Stimulated activated CD4-positive, alpha-beta T cell treated with anti-CD3 and anti-CD28 coated beads, Interleukin-1b, Interleukin-23, amount 100 ng/mL, for 4 hours (primary cell): ENCODE data around the gene CDH24.

Experiments
- DNase-seq, 2 donors: peaks; one replicate each; pipeline ENCODE4 v3.0.0-alpha.2; 2020; ENCODE audit warnings: low read depth in 2 of 2

Gene CDH24

DNA sequence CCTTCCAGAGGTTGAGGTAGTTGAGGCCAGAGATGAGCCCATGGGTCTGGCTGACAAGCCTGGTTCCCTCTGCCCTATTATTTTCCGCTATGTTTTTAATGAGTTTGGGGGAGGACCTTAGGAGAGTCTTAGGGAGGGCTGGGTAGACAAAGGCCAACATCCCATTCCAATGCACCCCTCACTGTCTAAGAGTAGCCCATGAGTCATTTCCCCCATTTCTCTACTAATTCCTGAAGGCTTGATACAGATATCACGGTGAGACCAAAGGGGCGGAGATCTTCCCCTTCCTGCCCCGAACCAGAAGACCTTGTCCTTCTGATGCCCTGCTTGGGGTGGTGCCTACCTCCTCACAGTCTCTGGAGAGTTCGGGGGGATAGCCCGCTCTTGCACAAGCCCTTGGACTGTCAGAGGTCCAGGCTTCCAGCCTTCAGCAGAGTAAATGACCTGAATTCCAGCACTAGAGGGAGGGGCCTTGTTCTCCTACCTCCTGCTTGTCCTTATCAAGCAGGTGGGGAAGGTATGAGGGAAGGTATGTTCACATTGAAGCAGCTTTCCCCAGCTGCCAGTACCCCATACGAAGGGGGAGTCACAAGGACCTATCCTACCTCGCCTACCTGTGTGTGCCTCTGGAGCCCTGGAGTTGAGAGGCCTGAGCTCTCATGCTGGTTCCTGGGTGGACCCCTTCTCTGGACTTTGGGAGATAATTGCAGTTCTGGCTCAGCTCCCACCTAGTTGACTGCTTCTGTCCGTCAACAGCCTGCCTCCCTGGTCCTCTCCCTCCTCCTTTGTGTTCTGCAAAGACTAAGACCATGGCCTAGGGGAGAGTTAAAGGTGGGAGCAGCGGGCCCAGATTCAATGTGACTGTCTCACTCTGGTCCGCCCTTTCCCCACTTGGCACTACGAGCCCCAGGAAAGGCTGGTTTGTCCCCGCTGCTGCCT is 11.6 kb downstream of the CDH24 start:
- no peak for DNase-seq

DNA sequence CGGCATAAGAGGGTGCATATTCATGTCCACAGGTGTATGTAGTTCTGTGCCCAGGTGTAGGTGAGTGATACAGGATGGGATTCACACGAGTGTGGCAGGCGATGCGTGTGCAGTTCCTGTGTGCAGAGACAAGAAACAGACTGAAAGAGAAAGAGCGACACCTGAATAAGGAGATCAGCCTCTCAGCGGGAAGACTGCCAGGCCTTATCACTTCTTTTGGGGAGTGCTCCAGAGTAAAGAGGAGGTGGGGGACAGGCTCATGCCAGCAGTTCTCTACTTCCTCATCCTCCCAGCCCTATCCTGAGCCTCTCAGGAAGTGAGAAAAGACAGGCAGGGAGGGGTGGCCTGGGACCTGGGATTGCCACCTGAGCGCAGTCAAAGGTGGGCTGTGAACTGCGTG is 12.5 kb downstream of the CDH24 start:
- DNase-seq: no peak

- no peak for DNase-seq
Observed at GRCh38 chr14:23043754-23044153, 13.6 kb downstream of the CDH24 start.

- no peak for DNase-seq
Observed at GRCh38 chr14:23043145-23043544, 14.2 kb downstream of the CDH24 start.

GRCh38 chr14:23042162-23042965 is 15.0 kb downstream of the CDH24 start, which contains the start of gene PSMB11:
Gene PSMB11, plus strand, starts transcription at chr14:23042212. Its CDS starts 14 bp downstream, at chr14:23042226.
- no peak for DNase-seq

GRCh38 chr14:23041729-23042128 is 15.6 kb downstream of the CDH24 start:
- DNase-seq: no peak

- no peak for DNase-seq
Observed at GRCh38 chr14:23040100-23040499, 17.2 kb downstream of the CDH24 start.

GRCh38 chr14:23035303-23036144 is 21.8 kb downstream of the CDH24 start:
- no peak for DNase-seq

- peak; percentile 71 to 76 for DNase-seq
Observed at GRCh38 chr14:23034498-23035302, 22.6 kb downstream of the CDH24 start, which contains the start of gene PSMB5. Gene PSMB5, minus strand, starts transcription at chr14:23034900. Its CDS starts 19 bp downstream, at chr14:23034881.

DNA sequence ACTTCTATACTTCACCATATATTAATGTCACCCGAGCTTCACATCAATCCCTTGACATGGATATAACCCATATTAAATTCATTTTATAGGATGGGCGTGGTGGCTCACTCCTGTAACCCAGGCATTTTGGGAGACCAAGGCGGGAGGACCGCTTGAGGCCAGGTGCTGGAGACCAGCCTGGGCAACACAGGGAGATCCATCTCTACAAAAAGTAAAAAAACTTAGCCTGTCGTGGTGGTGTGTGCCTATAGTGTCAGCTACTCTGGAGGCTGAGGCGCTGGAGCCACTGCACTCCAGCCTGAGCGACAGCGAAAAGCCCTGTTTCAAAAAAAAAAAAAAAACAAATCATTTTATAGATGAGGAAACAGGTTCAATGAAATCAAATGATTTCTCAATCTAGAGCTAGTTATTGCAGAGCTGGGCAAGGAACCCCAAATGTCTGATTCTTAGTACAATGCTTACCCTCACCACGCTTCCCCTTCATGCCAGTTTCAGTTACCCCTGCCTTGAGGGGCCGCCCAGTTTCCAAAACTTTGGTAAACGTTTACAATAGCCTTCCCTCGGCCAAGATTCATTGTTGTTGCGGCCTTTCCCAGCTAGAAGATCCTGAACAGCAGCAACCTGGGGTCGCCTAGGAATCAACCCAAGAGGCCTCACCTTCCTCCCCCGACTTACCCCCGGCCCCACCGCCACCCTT is 23.4 kb downstream of the CDH24 start:
- DNase-seq: no peak

GRCh38 chr14:23033251-23033727 is 24.0 kb downstream of the CDH24 start:
- no peak for DNase-seq

DNA sequence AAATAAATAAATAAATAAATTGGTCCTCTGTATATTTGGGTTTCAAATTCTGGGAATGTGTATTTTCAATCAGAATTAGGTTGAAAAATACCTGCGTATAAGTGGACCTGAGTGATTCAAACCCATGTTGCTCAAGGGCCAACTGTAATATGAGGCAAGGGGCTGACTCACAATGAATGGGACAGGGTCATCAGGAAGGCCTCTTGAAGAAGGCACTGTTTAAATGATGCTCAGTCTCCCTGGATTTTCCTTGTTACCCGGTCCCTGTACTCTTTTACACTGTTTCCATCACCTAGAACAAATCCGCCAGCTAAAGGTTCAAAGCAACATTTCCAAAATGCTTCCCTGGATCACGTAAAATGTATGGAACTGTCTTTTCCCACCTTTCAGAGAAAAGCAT is 26.4 kb downstream of the CDH24 start:
- no peak for DNase-seq

DNA sequence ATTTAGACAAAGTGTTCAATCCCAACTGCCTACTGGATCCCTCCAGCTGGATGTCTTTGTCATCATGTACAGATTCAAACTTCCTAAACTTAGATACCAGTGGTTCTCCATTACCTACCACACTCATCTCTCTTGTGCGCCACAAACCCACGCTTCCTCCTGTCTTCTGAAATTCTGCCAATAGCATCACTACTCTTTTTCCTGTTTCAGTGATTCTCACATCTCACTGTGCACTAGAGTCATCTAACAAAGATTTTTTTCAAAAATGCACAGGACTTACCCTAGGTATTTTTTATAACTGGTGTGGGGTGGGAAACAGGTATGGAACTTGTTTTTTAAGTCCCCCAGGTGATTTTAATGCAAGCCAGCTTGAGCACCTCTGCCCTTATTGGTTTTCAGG is 28.5 kb downstream of the CDH24 start:
- no peak for DNase-seq

DNA sequence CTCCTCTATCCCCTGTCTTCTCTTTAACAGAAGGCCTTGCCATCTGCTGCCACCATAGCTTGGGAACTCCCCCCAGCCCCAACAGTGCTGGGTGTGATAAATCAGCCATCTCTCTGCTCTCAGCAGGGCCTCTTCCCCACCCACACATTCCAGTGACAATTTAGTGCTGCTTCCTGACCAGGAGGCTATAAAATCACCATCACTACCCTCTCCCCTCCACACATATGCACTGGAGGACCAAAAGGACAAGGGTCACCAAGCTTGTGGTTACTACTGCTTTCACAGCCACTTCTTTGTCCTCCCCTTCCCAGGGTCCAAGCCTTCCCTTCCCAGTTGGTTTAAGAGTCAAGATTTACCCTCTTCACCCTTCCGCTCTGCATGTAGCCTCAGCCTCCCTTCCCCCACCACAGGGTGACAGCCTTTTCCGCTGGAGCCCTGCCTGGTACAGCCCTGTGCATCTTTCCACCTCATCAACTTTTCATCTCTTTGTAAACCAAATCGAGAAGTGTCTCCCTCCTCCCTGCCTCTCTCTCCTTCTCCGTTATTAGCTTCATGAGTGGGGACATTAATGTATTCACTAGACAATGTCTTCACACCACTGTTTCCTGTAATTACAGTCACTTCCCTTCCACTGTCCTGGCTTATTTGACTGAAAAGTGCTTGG is 32.0 kb downstream of the CDH24 start:
- no peak for DNase-seq

DNA sequence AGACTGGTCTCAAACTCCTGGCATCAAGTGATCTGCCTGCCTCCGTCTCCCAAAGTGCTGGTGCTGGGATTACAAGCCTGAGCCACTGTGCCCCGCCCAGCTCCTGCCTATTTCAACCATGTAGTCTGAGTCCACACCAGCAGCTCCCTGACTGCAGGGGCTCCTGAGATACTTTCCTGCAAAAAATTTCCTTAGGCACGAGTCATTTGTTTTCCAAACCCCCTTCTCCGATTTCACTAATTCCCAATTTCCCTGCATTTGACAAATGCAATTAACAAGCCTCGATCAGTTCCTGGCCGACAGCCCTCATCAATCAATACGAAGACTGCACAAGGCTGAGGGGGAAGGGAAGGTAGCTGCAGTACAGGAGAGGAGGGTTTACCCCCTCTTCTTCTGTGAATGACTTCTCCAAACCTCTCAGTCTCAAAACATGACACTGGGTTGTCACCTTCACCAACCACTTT is 32.7 kb downstream of the CDH24 start:
- no peak for DNase-seq

DNA sequence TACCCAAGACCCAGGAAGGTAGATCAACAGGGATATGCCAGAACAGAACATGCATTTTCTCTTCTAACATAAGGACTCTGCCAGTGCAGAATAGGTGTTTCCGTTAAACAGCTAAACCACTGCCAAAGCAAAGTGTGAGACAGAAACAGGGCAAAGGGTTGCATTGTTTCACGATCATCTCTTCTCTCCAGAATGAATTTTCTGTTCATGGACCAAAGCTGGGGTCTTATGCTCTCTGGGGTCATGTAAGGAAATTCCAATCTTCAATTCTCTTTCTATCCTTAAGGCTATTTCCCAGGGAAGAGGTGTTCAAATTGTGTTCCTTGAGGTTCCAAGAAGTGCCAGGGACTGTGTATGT is 33.5 kb downstream of the CDH24 start:
- no peak for DNase-seq

GRCh38 chr14:23023022-23023794 is 34.1 kb downstream of the CDH24 start:
- no peak for DNase-seq

GRCh38 chr14:23021889-23022442 is 35.4 kb downstream of the CDH24 start:
- DNase-seq: no peak
